GM23248 (cell line): ENCODE data around the gene NAV2. TPM values are rescaled to one million over a fixed set of nuclear protein-coding genes. Genes with fewer than 3 reads are reported as not detected.

Experiments
- DNase-seq: peaks from one replicate; pipeline ENCODE4 v3.0.0-alpha.2; 2015
- H2AFZ ChIP-seq: fragments of 200-600 bp; sonication (generic); 2 replicates; pipeline ENCODE4 v1.6.1; 2016; ENCODE audit warnings: antibody characterized with exemption
- H3F3A ChIP-seq: fragments of 200-600 bp; sonication (generic); 2 replicates; pipeline ENCODE4 v1.6.1; 2016; ENCODE audit warnings: mild to moderate bottlenecking, antibody characterized with exemption, mixed run types; ENCODE audit not compliant: insufficient read depth
- H3K27ac ChIP-seq: fragments of 200-600 bp; sonication (generic); 2 replicates; pipeline ENCODE4 v1.5.1; 2016; ENCODE audit warnings: mild to moderate bottlenecking
- H3K27me3 ChIP-seq: fragments of 200-600 bp; sonication (generic); replicated peaks from 2 replicates; pipeline ENCODE4 v1.6.1; 2016; ENCODE audit warnings: mild to moderate bottlenecking; ENCODE audit not compliant: insufficient read depth
- H3K36me3 ChIP-seq: fragments of 200-600 bp; sonication (generic); 2 replicates; pipeline ENCODE4 v1.6.1; 2016; ENCODE audit warnings: low read depth, mild to moderate bottlenecking
- H3K4me1 ChIP-seq: fragments of 200-600 bp; sonication (generic); 2 replicates; pipeline ENCODE4 v1.6.1; 2016; ENCODE audit warnings: mild to moderate bottlenecking; ENCODE audit not compliant: insufficient read depth
- H3K4me2 ChIP-seq: fragments of 200-600 bp; sonication (generic); one replicate; pipeline ENCODE4 v1.6.1; 2016; ENCODE audit warnings: mild to moderate bottlenecking; ENCODE audit not compliant: unreplicated experiment
- H3K4me3 ChIP-seq: fragments of 200-600 bp; sonication (generic); 2 replicates; pipeline ENCODE4 v1.5.1; 2016; ENCODE audit warnings: mild to moderate bottlenecking
- H3K79me2 ChIP-seq: fragments of 200-600 bp; sonication (generic); 2 replicates; pipeline ENCODE4 v1.6.1; 2016; ENCODE audit warnings: mild to moderate bottlenecking; ENCODE audit not compliant: insufficient read depth
- H3K9ac ChIP-seq: fragments of 200-600 bp; sonication (generic); 2 replicates; pipeline ENCODE4 v1.6.1; 2016; ENCODE audit warnings: mild to moderate bottlenecking
- H3K9me2 ChIP-seq: fragments of 200-600 bp; sonication (generic); 2 replicates; pipeline ENCODE4 v1.6.1; 2016; ENCODE audit warnings: mixed run types, mild to moderate bottlenecking, moderate library complexity; ENCODE audit not compliant: insufficient read depth
- H3K9me3 ChIP-seq: fragments of 200-600 bp; sonication (generic); one replicate; pipeline ENCODE4 v1.6.1; 2017; ENCODE audit warnings: low read depth
- H4K20me1 ChIP-seq: fragments of 200-600 bp; sonication (generic); 2 replicates; pipeline ENCODE4 v1.6.0; 2016; ENCODE audit not compliant: insufficient read depth
- EZH2 ChIP-seq: fragments of 200-600 bp; sonication (generic); IDR thresholded peaks from 2 replicates; pipeline ENCODE4 v1.6.1; 2018; ENCODE audit warnings: antibody characterized with exemption, mild to moderate bottlenecking; ENCODE audit not compliant: insufficient read depth, poor library complexity, severe bottlenecking
- EZH2phosphoT487 ChIP-seq: fragments of 200-600 bp; sonication (generic); IDR thresholded peaks from 2 replicates; pipeline ENCODE4 v1.6.1; 2018; ENCODE audit warnings: antibody characterized with exemption, moderate library complexity, mild to moderate bottlenecking, low read depth; ENCODE audit not compliant: insufficient read depth
- WGBS, 2 experiments: methylation state at CpG; one replicate each; pipeline ENCODE4 v1.1.6; 2015 to 2017; ENCODE audit warnings: low lambda C conversion rate in 2 of 2, low coverage in 1 of 2; ENCODE audit errors: missing lambda C conversion rate in 2 of 2; 5-methylcytosine and 5-hydroxymethylcytosine counted together
- in situ Hi-C: fragments of 300-500 bp; cut with MboI; formaldehyde crosslinking; loops from 2 replicates; pipeline ENCODE4 v1.15.0; 2020
- polyA plus RNA-seq: library from polyadenylated mRNA; unstranded; fragments of >200 nt; fragmentation: Nextera tagmentation; extraction: Ambion mirVana; gene quantifications from 2 replicates; pipeline ENCODE4 v1.2.1, GENCODE V29; 2016
- total RNA-seq: library from RNA; depleted of rRNA; stranded (reverse); fragments of >200 nt; shearing (Covaris generic); gene quantifications from 2 replicates; pipeline ENCODE4 v1.2.3, GENCODE V29; 2014

The NAV2 gene
- total and polyA plus RNA-seq, 2 experiments from 2014 or later: 5.7 to 11.9 TPM

DNA sequence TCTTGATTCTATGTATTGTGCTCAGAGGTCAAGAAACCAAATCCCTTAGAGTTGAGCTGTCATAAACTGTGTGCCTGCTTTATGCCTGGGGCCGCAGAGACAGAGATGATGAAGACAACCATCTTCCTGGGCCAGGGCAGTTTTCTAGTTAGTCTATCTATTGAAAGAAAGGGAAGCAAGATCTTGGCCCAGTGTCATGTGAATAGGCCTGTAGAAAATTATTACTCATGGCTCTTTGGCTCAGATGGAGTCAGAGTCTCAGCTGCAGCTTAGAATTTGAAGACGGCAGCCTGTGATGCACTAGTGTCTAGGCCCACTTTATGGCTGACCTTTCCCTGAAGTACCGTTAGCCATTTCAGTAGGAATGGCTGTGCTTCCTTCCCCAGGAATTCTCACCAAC, 335.6 kb downstream of the NAV2 start:
- H3K9ac ChIP-seq: no peak overlapping the region
- TF ChIP-seq EZH2: no peak
- no peak for TF ChIP-seq EZH2phosphoT487
- no peak overlapping the region for H2AFZ ChIP-seq
- H3F3A ChIP-seq: peaks cover 31% of the 10 kb centered on the region
- H3K36me3 ChIP-seq: peaks cover 25% of the 10 kb centered on the region; the same call in 1 of the 2 replicates
- H3K9me2 ChIP-seq: no peaks in the 10 kb centered on the region
- in situ Hi-C loops: no loop called here
- no peaks in the 10 kb centered on the region for H3K27me3 ChIP-seq
- WGBS, 2 experiments: 49 to 50% methylated on average over 3 of the region's 3 CpGs
- no peak overlapping the region for H3K4me2 ChIP-seq
- H3K4me1 ChIP-seq: 0 out of 2 replicates have a peak, but pooled peaks cover 11% of the 10 kb centered on the region
- H4K20me1 ChIP-seq: no peaks in the 10 kb centered on the region
- peak overlapping the region; percentile 42 for H3K27ac ChIP-seq
- no peaks in the 10 kb centered on the region for H3K9me3 ChIP-seq
- DNase-seq: peak; percentile 80
- no peaks in the 10 kb centered on the region for H3K79me2 ChIP-seq
- H3K4me3 ChIP-seq: no peak overlapping the region

DNA sequence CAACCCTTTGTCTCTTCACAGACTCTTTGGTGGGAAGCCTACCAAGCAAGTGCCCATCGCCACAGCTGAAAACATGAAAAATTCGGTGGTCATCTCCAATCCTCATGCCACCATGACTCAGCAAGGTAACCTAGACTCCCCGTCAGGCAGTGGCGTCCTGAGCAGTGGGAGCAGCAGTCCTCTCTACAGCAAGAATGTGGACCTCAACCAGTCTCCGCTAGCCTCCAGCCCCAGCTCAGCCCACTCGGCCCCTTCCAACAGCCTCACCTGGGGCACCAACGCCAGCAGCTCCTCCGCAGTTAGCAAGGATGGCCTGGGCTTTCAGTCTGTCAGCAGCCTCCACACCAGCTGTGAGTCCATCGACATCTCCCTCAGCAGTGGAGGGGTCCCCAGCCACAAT, 336.1 kb downstream of the NAV2 start:
- H3K4me3 ChIP-seq: no peak overlapping the region
- no peak overlapping the region for H3K9ac ChIP-seq
- peaks cover 25% of the 10 kb centered on the region for H3K36me3 ChIP-seq
- peak overlapping the region; percentile 31 for H3K27ac ChIP-seq
- no peaks in the 10 kb centered on the region for H3K9me2 ChIP-seq
- H3K79me2 ChIP-seq: no peaks in the 10 kb centered on the region
- 0 out of 2 replicates have a peak, but pooled peaks cover 11% of the 10 kb centered on the region for H3K4me1 ChIP-seq
- H3K4me2 ChIP-seq: no peak overlapping the region
- peaks cover 31% of the 10 kb centered on the region for H3F3A ChIP-seq
- H3K27me3 ChIP-seq: no peaks in the 10 kb centered on the region
- no peak for DNase-seq
- in situ Hi-C loops: no loop called here
- no peak overlapping the region for H2AFZ ChIP-seq
- H4K20me1 ChIP-seq: no peaks in the 10 kb centered on the region
- H3K9me3 ChIP-seq: no peaks in the 10 kb centered on the region
- 97% methylated on average over 8 to 9 of the region's 9 CpGs for WGBS, 2 experiments
- TF ChIP-seq EZH2phosphoT487: no peak
- TF ChIP-seq EZH2: no peak

GRCh38 chr11:20049231-20049630, 336.6 kb downstream of the NAV2 start:
- in situ Hi-C loops: no loop called here
- Histone ChIP-seq H3K4me1 (0 out of 2 replicates have a peak, but pooled peaks cover 11% of the 10 kb centered on the region), H3K36me3 (peaks cover 25% of the 10 kb centered on the region), H3K9me3 (no peaks in the 10 kb centered on the region), H4K20me1 (no peaks in the 10 kb centered on the region), H3F3A (peaks cover 31% of the 10 kb centered on the region), H3K79me2 (no peaks in the 10 kb centered on the region), H3K9me2 (no peaks in the 10 kb centered on the region), H3K27me3 (no peaks in the 10 kb centered on the region), H3K4me2 (no peak overlapping the region), H3K27ac (no peak overlapping the region), H3K9ac (no peak overlapping the region), H2AFZ (no peak overlapping the region), H3K4me3 (no peak overlapping the region)
- DNase-seq: no peak
- no peak for TF ChIP-seq EZH2phosphoT487
- TF ChIP-seq EZH2: no peak
- 94% methylated on average over 2 of the region's 2 CpGs for WGBS, 2 experiments

DNA sequence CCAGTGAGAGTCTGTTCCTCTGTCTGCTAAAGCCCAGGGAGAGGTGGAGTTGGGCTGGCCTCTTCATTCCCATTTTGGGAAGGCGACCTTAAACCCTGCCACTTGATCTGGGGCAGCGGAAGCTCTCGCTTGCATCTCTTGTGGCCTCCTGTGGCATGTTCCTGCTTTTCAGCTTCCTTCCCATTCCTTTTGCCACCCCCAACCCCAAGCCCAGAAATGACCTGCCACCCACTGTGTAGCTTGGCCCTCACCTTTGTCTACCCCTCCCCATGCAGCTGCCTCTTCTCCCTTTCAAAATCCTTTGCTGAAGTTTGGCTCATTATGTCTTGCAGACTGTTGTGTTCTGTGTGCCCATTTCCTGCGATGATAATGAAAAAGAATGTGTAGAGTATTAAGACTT, 337.4 kb downstream of the NAV2 start:
- DNase-seq: no peak
- Histone ChIP-seq H3K4me1 (0 out of 2 replicates have a peak, but pooled peaks cover 11% of the 10 kb centered on the region), H4K20me1 (no peaks in the 10 kb centered on the region), H3K36me3 (peaks cover 26% of the 10 kb centered on the region), H3K9me3 (no peaks in the 10 kb centered on the region), H3K4me2 (no peak overlapping the region), H3K4me3 (no peak overlapping the region), H3F3A (peaks cover 31% of the 10 kb centered on the region), H3K27ac (no peak overlapping the region), H3K9ac (no peak overlapping the region), H3K79me2 (no peaks in the 10 kb centered on the region), H2AFZ (no peak overlapping the region), H3K27me3 (no peaks in the 10 kb centered on the region), H3K9me2 (no peaks in the 10 kb centered on the region)
- no peak for TF ChIP-seq EZH2
- no peak for TF ChIP-seq EZH2phosphoT487
- 99% methylated on average over 4 of the region's 4 CpGs for WGBS, 2 experiments
- in situ Hi-C loops: no loop called here
